H1 (cell line): ENCODE measurements around the gene SHISA9. TPM values are rescaled to one million over a fixed set of nuclear protein-coding genes. Genes with fewer than 3 reads are reported as not detected.

Source experiments
- CTCF ChIA-PET: fragments of 300-600 bp; sonication (Branson Sonifier 250); formaldehyde crosslinking; loops from one replicate; lab custom pipeline; 2021; ENCODE audit not compliant: partially characterized antibody; lab: Charles Lee
- POLR2A ChIA-PET: fragments of 300-600 bp; sonication (Branson Sonifier 250); formaldehyde crosslinking; loops from one replicate; lab custom pipeline; 2021; ENCODE audit warnings: inconsistent platforms; ENCODE audit not compliant: partially characterized antibody; lab: Charles Lee
- DNase-seq, 2 experiments: peaks; one replicate each; pipeline versions ENCODE4 v3.0.0 to v3.0.0-alpha.2; 2010 to 2022; ENCODE audit warnings: low spot score in 2 of 2, low read depth in 1 of 2, mixed read lengths in 1 of 2
- FAIRE-seq: peaks from 2 replicates; lab custom pipeline; 2011; peaks lifted over from hg19 to GRCh38; lab: Jason Lieb, UNC
- H2AFZ ChIP-seq: 2 replicates; pipeline ENCODE4 v1.8.1; 2012; ENCODE audit warnings: low read length, inconsistent platforms
- H2AK5ac ChIP-seq: 2 replicates; pipeline ENCODE4 v1.6.1; 2013; ENCODE audit warnings: low read depth, low read length
- H2BK120ac ChIP-seq: replicated peaks from 2 replicates; pipeline ENCODE3; 2013; ENCODE audit warnings: low read depth, low read length, inconsistent platforms
- H2BK12ac ChIP-seq: 2 replicates; pipeline ENCODE4 v1.6.1; 2013; ENCODE audit warnings: low read depth, low read length
- H2BK15ac ChIP-seq: 2 replicates; pipeline ENCODE4 v1.6.1; 2013; ENCODE audit warnings: low read length
- H2BK20ac ChIP-seq: 2 replicates; pipeline ENCODE4 v1.6.1; 2013; ENCODE audit warnings: low read length
- H2BK5ac ChIP-seq: 2 replicates; pipeline ENCODE4 v1.6.1; 2013; ENCODE audit warnings: low read depth, low read length
- H3K14ac ChIP-seq: 2 replicates; pipeline ENCODE4 v1.6.1; 2013; ENCODE audit warnings: inconsistent platforms; ENCODE audit not compliant: insufficient read length
- H3K18ac ChIP-seq: 2 replicates; pipeline ENCODE4 v1.6.1; 2013; ENCODE audit warnings: low read length; ENCODE audit errors: extremely low read depth
- H3K23ac ChIP-seq: 2 replicates; pipeline ENCODE4 v1.6.1; 2013; ENCODE audit warnings: inconsistent platforms; ENCODE audit not compliant: insufficient read length
- H3K23me2 ChIP-seq: 2 replicates; pipeline ENCODE4 v1.6.1; 2013; ENCODE audit warnings: low read depth, low read length
- H3K27ac ChIP-seq: 2 replicates; pipeline ENCODE4 v1.6.1; 2011; ENCODE audit warnings: low read depth, low read length, inconsistent platforms
- H3K27me3 ChIP-seq, 4 experiments: replicated peaks in 1 of 4; 1 replicate in 1 of 4; 2 replicates in 3 of 4; pipeline versions ENCODE4 v1.6.1 to v1.8.1; 2011 to 2013; ENCODE audit warnings: low read length in 3 of 4, mild to moderate bottlenecking in 3 of 4, inconsistent platforms in 2 of 4, mixed read lengths in 2 of 4, moderate library complexity in 1 of 4; ENCODE audit not compliant: control insufficient read depth in 3 of 4, insufficient read depth in 3 of 4; ENCODE audit errors: extremely low read depth in 1 of 4
- H3K36me3 ChIP-seq, 4 experiments: 2 replicates each; pipeline versions ENCODE4 v1.6.1 to v1.8.1; 2011 to 2013; ENCODE audit warnings: mild to moderate bottlenecking in 4 of 4, low read length in 3 of 4, moderate library complexity in 2 of 4, control low read depth in 1 of 4, inconsistent platforms in 1 of 4; ENCODE audit not compliant: insufficient read depth in 4 of 4, control insufficient read depth in 2 of 4
- H3K4ac ChIP-seq: replicated peaks from 2 replicates; pipeline ENCODE3; 2013; ENCODE audit warnings: low read length, low read depth, mixed read lengths, inconsistent platforms; ENCODE audit not compliant: insufficient read length
- H3K4me1 ChIP-seq, 4 experiments: replicated peaks in 1 of 4; 1 replicate in 1 of 4; 2 replicates in 3 of 4; pipeline versions ENCODE4 v1.6.1 to v1.8.1; 2011 to 2013; ENCODE audit warnings: low read length in 3 of 4, inconsistent platforms in 2 of 4, mixed read lengths in 1 of 4; ENCODE audit not compliant: insufficient read depth in 4 of 4, control insufficient read depth in 3 of 4
- H3K4me2 ChIP-seq, 2 experiments: 2 replicates each; pipeline versions ENCODE4 v1.6.1 to v1.8.1; 2011 to 2013; ENCODE audit warnings: low read depth in 2 of 2, low read length in 2 of 2, control low read depth in 1 of 2, inconsistent platforms in 1 of 2, mild to moderate bottlenecking in 1 of 2; ENCODE audit not compliant: insufficient read depth in 1 of 2
- H3K4me3 ChIP-seq, 4 experiments: fragments of 200-600, 300-600 bp in 1 of 4; sonication (generic), shearing (Covaris generic), sonication (Bioruptor Twin) in 1 of 4; 2 replicates each; pipeline versions ENCODE4 v1.5.1 to v1.8.1; 2011 to 2016; ENCODE audit warnings: low read length in 4 of 4, low read depth in 3 of 4, control low read depth in 2 of 4, inconsistent platforms in 2 of 4, mild to moderate bottlenecking in 2 of 4, mixed read lengths in 1 of 4, moderate library complexity in 1 of 4; ENCODE audit not compliant: insufficient read depth in 2 of 4; ENCODE audit errors: extremely low read depth in 1 of 4
- H3K56ac ChIP-seq: replicated peaks from 2 replicates; pipeline ENCODE3; 2013; ENCODE audit warnings: low read depth, mild to moderate bottlenecking, mixed read lengths, low read length, inconsistent platforms; ENCODE audit not compliant: insufficient read length
- H3K79me1 ChIP-seq: 2 replicates; pipeline ENCODE4 v1.6.1; 2013; ENCODE audit warnings: low read depth, low read length, control low read depth
- H3K79me2 ChIP-seq, 2 experiments: 2 replicates each; pipeline versions ENCODE4 v1.6.1 to v1.8.1; 2012 to 2013; ENCODE audit warnings: low read length in 2 of 2, mild to moderate bottlenecking in 2 of 2, inconsistent platforms in 1 of 2; ENCODE audit not compliant: insufficient read depth in 2 of 2, control insufficient read depth in 1 of 2
- H3K9ac ChIP-seq, 4 experiments: replicated peaks in 1 of 4; 1 replicate in 1 of 4; 2 replicates in 3 of 4; pipeline versions ENCODE4 v1.6.1 to v1.8.1; 2011 to 2013; ENCODE audit warnings: low read depth in 3 of 4, low read length in 3 of 4, control low read depth in 2 of 4, mild to moderate bottlenecking in 2 of 4, moderate library complexity in 2 of 4, inconsistent platforms in 1 of 4; ENCODE audit errors: extremely low read depth in 1 of 4
- H3K9me3 ChIP-seq, 2 experiments: 2 replicates each; pipeline versions ENCODE4 v1.6.1 to v1.8.1; 2012 to 2013; ENCODE audit warnings: mild to moderate bottlenecking in 2 of 2, moderate library complexity in 2 of 2, control low read depth in 1 of 2, inconsistent platforms in 1 of 2, low read depth in 1 of 2, low read length in 1 of 2, mixed read lengths in 1 of 2; ENCODE audit not compliant: insufficient read depth in 2 of 2
- H4K20me1 ChIP-seq, 2 experiments: replicated peaks in 1 of 2; 2 replicates each; pipeline versions ENCODE3 to v1.8.1; 2011 to 2013; ENCODE audit warnings: inconsistent platforms in 2 of 2, low read length in 2 of 2, mild to moderate bottlenecking in 1 of 2; ENCODE audit not compliant: insufficient read depth in 2 of 2, control insufficient read depth in 1 of 2
- H4K5ac ChIP-seq: 2 replicates; pipeline ENCODE4 v1.6.1; 2013; ENCODE audit warnings: low read length, low read depth, mixed read lengths, inconsistent platforms; ENCODE audit not compliant: insufficient read length
- H4K8ac ChIP-seq: 2 replicates; pipeline ENCODE4 v1.8.0; 2013; ENCODE audit warnings: mild to moderate bottlenecking, moderate library complexity, low read length, inconsistent platforms; ENCODE audit not compliant: insufficient read depth; ENCODE audit errors: extremely low read depth
- H4K91ac ChIP-seq: replicated peaks from 2 replicates; pipeline ENCODE3; 2013; ENCODE audit warnings: low read length, mixed read lengths, inconsistent platforms; ENCODE audit not compliant: insufficient read length
- CBX5 ChIP-seq: fragments of 300-800, 300-1000 bp; sonication (generic); IDR thresholded peaks from 2 replicates; pipeline ENCODE4 v1.7.1; 2016; ENCODE audit warnings: antibody characterized with exemption, low read length, low read depth
- CHD1 ChIP-seq: IDR thresholded peaks from 2 replicates; pipeline ENCODE4 v1.6.1; 2012; ENCODE audit warnings: low read depth, low read length, improper control_type of control experiment
- CTBP2 ChIP-seq: IDR thresholded peaks from 2 replicates; pipeline ENCODE4 v1.7.0; 2011; ENCODE audit warnings: borderline replicate concordance, mild to moderate bottlenecking, moderate library complexity, mixed read lengths, low read length; ENCODE audit not compliant: insufficient read depth, insufficient read length
- EGR1 ChIP-seq: IDR thresholded peaks from 2 replicates; pipeline ENCODE4 v1.6.1; 2011; ENCODE audit warnings: low read depth, low read length, borderline replicate concordance
- EZH2 ChIP-seq: fragments of 200-600 bp; sonication (generic); IDR thresholded peaks from 2 replicates; pipeline ENCODE4 v1.7.1; 2012; ENCODE audit warnings: low read depth, mild to moderate bottlenecking, moderate library complexity, low read length, inconsistent platforms; ENCODE audit not compliant: severe bottlenecking
- FOSL1 ChIP-seq: IDR thresholded peaks from 2 replicates; pipeline ENCODE4 v1.6.1; 2011; ENCODE audit warnings: mild to moderate bottlenecking, low read depth, low read length, moderate library complexity; ENCODE audit not compliant: insufficient read depth
- JUND ChIP-seq: IDR thresholded peaks from 2 replicates; pipeline ENCODE4 v1.6.1; 2011; ENCODE audit warnings: mild to moderate bottlenecking, improper control_type of control experiment, low read length
- PHF8 ChIP-seq: fragments of 200-600 bp; sonication (generic); conservative IDR thresholded peaks from 2 replicates; pipeline ENCODE4 v1.7.1; 2012; ENCODE audit warnings: low read depth, mild to moderate bottlenecking, inconsistent platforms, low read length, moderate library complexity
- POU5F1 ChIP-seq: IDR thresholded peaks from 2 replicates; pipeline ENCODE4 v1.6.1; 2011; ENCODE audit warnings: low read depth, mild to moderate bottlenecking, low read length, moderate library complexity
- SIN3A ChIP-seq, 2 experiments: IDR thresholded peaks in 1 of 2; conservative IDR thresholded peaks in 1 of 2; 2 replicates each; pipeline ENCODE4 v1.6.1; 2011 to 2012; ENCODE audit warnings: low read length in 2 of 2, improper control_type of control experiment in 1 of 2, low read depth in 1 of 2, mild to moderate bottlenecking in 1 of 2
- SP1 ChIP-seq: IDR thresholded peaks from 2 replicates; pipeline ENCODE4 v1.6.1; 2011; ENCODE audit warnings: low read depth, low read length
- SP4 ChIP-seq: IDR thresholded peaks from 2 replicates; pipeline ENCODE4 v1.6.1; 2012; ENCODE audit warnings: low read length, inconsistent platforms
- TEAD4 ChIP-seq: IDR thresholded peaks from 2 replicates; pipeline ENCODE4 v1.6.1; 2012; ENCODE audit warnings: low read depth, low read length, inconsistent platforms, mixed read lengths
- WGBS, 2 experiments: shearing (Covaris generic) in 1 of 2; methylation state at CpG; one replicate each; pipeline versions ENCODE4 v1.1.6 to v1.1.7; 2013 to 2015; ENCODE audit warnings: low lambda C conversion rate in 2 of 2, mixed read lengths in 2 of 2, inconsistent platforms in 1 of 2, low coverage in 1 of 2, missing lambda C conversion rate in 1 of 2; ENCODE audit not compliant: insufficient replicate concordance in 2 of 2, insufficient coverage in 1 of 2, insufficient read length in 1 of 2; ENCODE audit errors: extremely low coverage in 1 of 2, missing lambda C conversion rate in 1 of 2; 5-methylcytosine and 5-hydroxymethylcytosine counted together
- polyA plus RNA-seq, 7 experiments: library from polyadenylated mRNA; depleted of rRNA in 3 of 7; stranded (reverse) in 5 of 7; unstranded in 2 of 7; fragments of >200 nt in 5 of 7; fragments of 200-250 nt in 2 of 7; gene quantifications; 1 replicate in 5 of 7; 2 replicates in 1 of 7; 4 replicates in 1 of 7; pipeline versions ENCODE4 v1.2.1 to v1.2.3, GENCODE V29; 2011 to 2013; ENCODE audit warnings: missing spikeins in 2 of 7, mixed read lengths in 2 of 7
- total RNA-seq: library from RNA; stranded (reverse); fragmentation: NEBNext Ultra II Directional; extraction: Animal tissue kit (Norgen Biotek cat#: 25700); gene quantifications from 2 replicates; pipeline ENCODE4 v1.2.1, GENCODE V29; 2021

SHISA9 gene
- total and polyA plus RNA-seq, 2 of the 8 experiments (the other 6 are each of a cell fraction or from before 2014, with no cell fraction given) = 25.6 to 39.8 TPM

GRCh38 chr16:13014476-13014875 lies 113.1 kb downstream of the SHISA9 start:
- CTCF ChIA-PET = interaction anchor here (1.3 to 2.2 kb wide), 2 partner anchors 106 to 111 kb away, joined by 5 to 6 read pairs; no protein-coding TSS in a partner anchor
- H3K79me2 ChIP-seq = peaks cover 0 to 45% of the 10 kb centered on the region in 2 experiments; a peak in 3 of 4 replicates
- H3K4me1 ChIP-seq = peaks cover 20 to 33% (median 29%) of the 10 kb centered on the region in 4 experiments
- 31% methylated on average over 2 of the region's 2 CpGs; no CpG with 5 or more reads in 1 of the 2 experiments for WGBS, 2 experiments
- no peaks in the 10 kb centered on the region for H3K9me3 ChIP-seq
- no peaks in the 10 kb centered on the region for H3K23me2 ChIP-seq
- H3K23ac ChIP-seq = no peak overlapping the region
- H2BK20ac ChIP-seq = no peak overlapping the region; the same call in 1 of the 2 replicates
- no peaks in the 10 kb centered on the region for H3K27me3 ChIP-seq
- H3K27ac ChIP-seq = no peak overlapping the region
- no peak overlapping the region for H2BK120ac ChIP-seq
- H2BK5ac ChIP-seq = no peak overlapping the region
- H2AFZ ChIP-seq = no peak overlapping the region
- H3K14ac ChIP-seq = no peak overlapping the region
- H4K5ac ChIP-seq = no peak overlapping the region
- H3K4ac ChIP-seq = no peak overlapping the region
- POLR2A ChIA-PET = interaction anchor here (0.9 kb wide), 1 partner anchor 9 kb away, joined by 4 read pairs; no protein-coding TSS in a partner anchor
- 0 out of 7 replicates have a peak overlapping the region, but pooled peaks of 1 of the 4 experiments have one; percentile 12 for H3K9ac ChIP-seq
- H3K56ac ChIP-seq = no peak overlapping the region
- peaks cover 3% of the 10 kb centered on the region; the same call in 1 of the 2 replicates for H3K79me1 ChIP-seq
- H3K4me3 ChIP-seq = no peak overlapping the region
- no peak overlapping the region for H4K91ac ChIP-seq
- H3K4me2 ChIP-seq = peak overlapping the region in 1 of 2 experiments; percentile 12; a peak in 1 of 4 replicates
- H4K8ac ChIP-seq = no peak overlapping the region
- DNase-seq (peak in 1 of 2 experiments; percentile 59), FAIRE-seq (peak; percentile 81)
- no peak overlapping the region for H2BK15ac ChIP-seq
- H3K36me3 ChIP-seq = no peaks in the 10 kb centered on the region
- peaks cover 0 to 5% of the 10 kb centered on the region in 2 experiments for H4K20me1 ChIP-seq
- 0 out of 2 replicates have a peak overlapping the region, but pooled peaks have one; percentile 88 for H2AK5ac ChIP-seq
- no peak overlapping the region for H3K18ac ChIP-seq
- TF ChIP-seq SIN3A (conservative IDR thresholded peaks at IDR 0.05 in 1 of 2, IDR thresholded peaks at IDR 0.05 in 1 of 2; ENCODE audit: low read depth in 1 of 2, low read length in 2 of 2) (no peak), SP4 (no peak), POU5F1 (no peak), TEAD4 (0 out of 2 replicates have a peak, but pooled peaks have one; percentile 29), SP1 (0 out of 2 replicates have a peak, but pooled peaks have one; percentile 23), CBX5 (no peak), CTBP2 (no peak), CHD1 (no peak), JUND (no peak), FOSL1 (no peak), EGR1 (no peak), EZH2 (no peak), PHF8 (no peak)
- H2BK12ac ChIP-seq = peak overlapping the region; percentile 69; the same call in 1 of the 2 replicates
